OCI-LY7 (cell line): ENCODE results near the gene DOHH. TPM values are rescaled to one million over a fixed set of nuclear protein-coding genes. Genes with fewer than 3 reads are reported as not detected.

Experiments used
- BruUV-seq: library from RNA; stranded (reverse); fragments of 400-500 nt; replicated peaks from 2 replicates; lab custom pipeline; 2021; lab: Mats Ljungman, UMichigan
- CTCF ChIA-PET: fragments of 300-600 bp; sonication (Branson Sonifier 250); formaldehyde crosslinking; loops from one replicate; lab custom pipeline; 2022; ENCODE audit warnings: antibody characterized with exemption; ENCODE audit not compliant: unreplicated experiment; lab: Charles Lee
- POLR2A ChIA-PET: fragments of 300-600 bp; sonication (Branson Sonifier 250); formaldehyde crosslinking; loops from one replicate; lab custom pipeline; 2022; ENCODE audit warnings: antibody characterized with exemption; lab: Charles Lee
- DNase-seq: peaks from one replicate; pipeline ENCODE4 v3.0.0-alpha.2; 2015; ENCODE audit warnings: low spot score
- H2AFZ ChIP-seq: fragments of 200-600 bp; sonication (generic), shearing (Covaris generic); 2 replicates; pipeline ENCODE4 v1.6.1; 2014; ENCODE audit warnings: mild to moderate bottlenecking, antibody characterized with exemption, low read length, moderate library complexity
- H3K27ac ChIP-seq: fragments of 200-600 bp; sonication (generic); 2 replicates; pipeline ENCODE4 v1.5.1; 2014; ENCODE audit warnings: mixed run types, low read depth, mild to moderate bottlenecking, moderate library complexity, low read length, inconsistent platforms; ENCODE audit not compliant: poor library complexity, severe bottlenecking
- H3K36me3 ChIP-seq: fragments of 200-600 bp; sonication (generic); 2 replicates; pipeline ENCODE4 v1.6.1; 2014; ENCODE audit warnings: mild to moderate bottlenecking, antibody characterized with exemption, low read length, moderate library complexity, mixed read lengths; ENCODE audit not compliant: insufficient read depth
- H3K4me1 ChIP-seq: fragments of 200-600 bp; sonication (generic); 2 replicates; pipeline ENCODE4 v1.5.1; 2014; ENCODE audit warnings: mild to moderate bottlenecking, low read length; ENCODE audit not compliant: insufficient read depth, poor library complexity, severe bottlenecking
- H3K4me2 ChIP-seq: fragments of 200-600 bp; sonication (generic); 2 replicates; pipeline ENCODE4 v1.6.1; 2014; ENCODE audit warnings: mild to moderate bottlenecking, low read length
- H3K4me3 ChIP-seq: fragments of 200-600 bp; sonication (generic); 2 replicates; pipeline ENCODE4 v1.5.1; 2014; ENCODE audit warnings: mild to moderate bottlenecking, low read depth, low read length; ENCODE audit not compliant: poor library complexity, severe bottlenecking
- H3K79me2 ChIP-seq: fragments of 200-600 bp; sonication (generic); 2 replicates; pipeline ENCODE4 v1.6.1; 2016; ENCODE audit warnings: low read depth, mild to moderate bottlenecking, low read length, moderate library complexity, mixed read lengths; ENCODE audit not compliant: insufficient read depth
- H3K9me2 ChIP-seq: fragments of 200-600 bp; sonication (generic); 2 replicates; pipeline ENCODE4 v1.6.1; 2016; ENCODE audit warnings: mild to moderate bottlenecking, low read length, mixed read lengths; ENCODE audit not compliant: insufficient read depth
- H3K9me3 ChIP-seq: fragments of 200-600 bp; sonication (generic); 2 replicates; pipeline ENCODE4 v1.6.1; 2014; ENCODE audit warnings: mild to moderate bottlenecking, mixed run types, low read length, mixed read lengths
- H4K20me1 ChIP-seq: fragments of 200-600 bp; sonication (generic); 2 replicates; pipeline ENCODE4 v1.6.1; 2014; ENCODE audit warnings: mild to moderate bottlenecking, antibody characterized with exemption, low read length, moderate library complexity, mixed read lengths; ENCODE audit not compliant: insufficient read depth
- CTCF ChIP-seq: fragments of 200-600 bp; sonication (generic); conservative IDR thresholded peaks from 2 replicates; pipeline ENCODE4 v1.5.1; 2014; ENCODE audit warnings: mild to moderate bottlenecking, antibody characterized with exemption, low read length, moderate library complexity, mixed read lengths
- EZH2phosphoT487 ChIP-seq: fragments of 200-600 bp; sonication (generic); IDR thresholded peaks from 2 replicates; pipeline ENCODE4 v1.6.1; 2018; ENCODE audit warnings: low read depth, borderline replicate concordance, mild to moderate bottlenecking, mixed run types, antibody characterized with exemption, low read length, moderate library complexity, mixed read lengths
- intact Hi-C: fragments of 100-400 bp; cut with micrococcal nuclease; formaldehyde crosslinking; loops from one replicate; pipeline ENCODE4 v1.10.0; 2022; ENCODE audit not compliant: unreplicated experiment
- total RNA-seq, 2 experiments: library from RNA; depleted of rRNA in 1 of 2; stranded (reverse); fragments of >200 nt in 1 of 2; shearing (Covaris generic) in 1 of 2; gene quantifications; 2 replicates each; pipeline ENCODE4 v1.2.3, GENCODE V29; 2014 to 2022

DOHH gene
- total RNA-seq, 2 experiments from 2014 or later: 11.3 to 13.1 TPM

DNA sequence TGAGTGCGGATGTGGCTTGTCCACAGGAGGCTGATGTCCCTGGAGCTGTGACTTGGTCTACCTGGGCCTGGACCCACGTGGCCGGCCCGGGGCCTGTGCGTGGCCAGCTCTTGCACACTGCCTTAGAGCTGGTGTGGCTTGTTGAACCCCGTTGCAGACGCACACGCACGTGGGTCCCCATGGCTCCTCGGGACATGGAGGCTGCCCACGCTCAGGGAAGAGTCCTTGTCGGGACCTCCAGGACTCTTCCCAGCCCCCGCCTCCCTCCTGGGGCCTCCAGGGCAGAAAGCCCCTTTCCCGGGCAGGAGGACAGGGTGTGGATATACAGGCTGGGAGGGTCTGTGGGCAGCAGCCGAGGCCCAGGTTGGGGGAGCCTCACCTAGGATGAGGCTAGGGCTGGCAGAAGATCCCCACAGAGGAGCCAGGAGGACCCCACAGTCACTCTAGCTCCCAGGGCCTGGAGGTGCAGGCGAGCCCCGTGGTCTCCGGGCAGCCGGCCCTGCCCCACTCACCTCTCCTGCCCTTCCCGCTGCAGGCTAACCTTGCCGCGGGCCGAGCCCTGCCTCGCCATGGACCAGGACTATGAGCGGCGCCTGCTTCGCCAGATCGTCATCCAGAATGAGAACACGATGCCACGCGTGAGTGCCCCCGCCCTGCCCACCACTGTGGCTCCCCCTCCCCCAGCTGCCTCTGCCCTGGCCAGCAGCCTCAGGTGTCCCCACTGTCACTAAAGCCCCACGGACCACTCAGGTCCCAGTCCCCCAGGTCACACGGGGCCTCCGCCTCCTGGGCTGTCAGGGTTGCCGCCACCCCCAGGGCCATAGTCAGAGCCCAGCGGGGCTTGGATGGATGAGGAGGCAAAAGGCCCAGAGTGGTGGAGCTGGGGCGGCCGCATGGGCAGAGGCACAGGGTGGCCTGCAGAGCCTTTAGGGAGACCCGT, 22.2 kb upstream of the DOHH start:
- Histone ChIP-seq H3K27ac (no peak overlapping the region), H3K79me2 (peaks cover 4% of the 10 kb centered on the region; the same call in 1 of the 2 replicates), H3K36me3 (peaks cover 69% of the 10 kb centered on the region), H3K4me1 (no peaks in the 10 kb centered on the region), H4K20me1 (no peaks in the 10 kb centered on the region), H3K9me3 (no peaks in the 10 kb centered on the region), H2AFZ (no peak overlapping the region), H3K9me2 (no peaks in the 10 kb centered on the region), H3K4me2 (no peak overlapping the region), H3K4me3 (no peak overlapping the region)
- no peak for DNase-seq
- POLR2A ChIA-PET: interaction anchor here (0.7 kb wide), 1 partner anchor 32 kb away, joined by 6 read pairs; no protein-coding TSS in a partner anchor
- CTCF ChIA-PET: no interaction called here
- intact Hi-C loops: no loop called here
- BruUV-seq: no TSS peak
- TF ChIP-seq CTCF (no peak), EZH2phosphoT487 (no peak)

DNA sequence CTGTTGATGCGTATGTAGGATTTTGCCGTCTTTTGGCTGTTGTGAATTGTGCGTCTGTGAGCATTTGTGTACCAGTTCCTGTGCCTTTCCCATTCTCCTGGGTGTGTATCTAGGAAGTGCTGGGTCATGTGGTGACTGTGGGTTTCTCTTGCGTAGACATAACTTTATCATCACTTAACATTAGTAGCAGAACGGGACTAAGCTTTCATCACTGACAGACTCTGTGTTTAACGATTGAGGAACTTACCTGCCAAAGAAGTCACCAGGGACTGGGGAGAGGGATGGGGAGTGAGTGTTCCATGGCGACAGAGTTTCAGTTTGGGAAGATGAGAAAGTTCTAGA, 20.6 kb upstream of the DOHH start:
- DNase-seq: no peak
- ChIA-PET POLR2A (no interaction called here), CTCF (no interaction called here)
- no TSS peak for BruUV-seq
- intact Hi-C loops: no loop called here
- TF ChIP-seq CTCF (no peak), EZH2phosphoT487 (no peak)
- Histone ChIP-seq H3K9me3 (no peaks in the 10 kb centered on the region), H3K79me2 (peaks cover 4% of the 10 kb centered on the region; the same call in 1 of the 2 replicates), H3K4me3 (no peak overlapping the region), H3K36me3 (peaks cover 60% of the 10 kb centered on the region), H3K9me2 (no peaks in the 10 kb centered on the region), H3K4me1 (peaks cover 12% of the 10 kb centered on the region), H3K27ac (no peak overlapping the region), H4K20me1 (no peaks in the 10 kb centered on the region), H3K4me2 (no peak overlapping the region), H2AFZ (no peak overlapping the region)
